BLaER1 (cell line): ENCODE data around the gene NBEA.

ENCODE experiments used
- H3K27ac ChIP-seq: shearing (Covaris generic); formaldehyde crosslinking; 2 replicates; pipeline ENCODE4 v1.8.1; 2022
- H3K27me3 ChIP-seq: shearing (Covaris generic); formaldehyde crosslinking; 2 replicates; pipeline ENCODE4 v1.8.1; 2022
- H3K36me3 ChIP-seq: shearing (Covaris generic); formaldehyde crosslinking; 2 replicates; pipeline ENCODE4 v1.8.1; 2022
- H3K4me1 ChIP-seq: shearing (Covaris generic); formaldehyde crosslinking; 2 replicates; pipeline ENCODE4 v1.8.1; 2022
- H3K4me2 ChIP-seq: shearing (Covaris generic); formaldehyde crosslinking; 2 replicates; pipeline ENCODE4 v1.8.1; 2022
- H3K4me3 ChIP-seq: shearing (Covaris generic); formaldehyde crosslinking; 2 replicates; pipeline ENCODE4 v1.8.1; 2022
- H3K9ac ChIP-seq: shearing (Covaris generic); formaldehyde crosslinking; 2 replicates; pipeline ENCODE4 v1.8.1; 2022
- H3K9me3 ChIP-seq: shearing (Covaris generic); formaldehyde crosslinking; 2 replicates; pipeline ENCODE4 v1.8.1; 2022
- H4K20me1 ChIP-seq: shearing (Covaris generic); formaldehyde crosslinking; 2 replicates; pipeline ENCODE4 v1.8.1; 2022
- Cebpa-rat ChIP-seq: shearing (Covaris generic); IDR thresholded peaks from 2 replicates; pipeline ENCODE4 v1.8.1; 2022

The NBEA gene

GRCh38 chr13:35252536-35253205 lies 310.6 kb downstream of the NBEA start:
- Histone ChIP-seq H3K9me3 (peaks cover 20% of the 10 kb centered on the region), H3K27me3 (no peaks in the 10 kb centered on the region), H3K4me1 (peaks cover 6% of the 10 kb centered on the region; the same call in 1 of the 2 replicates), H3K4me3 (no peak overlapping the region), H3K36me3 (peaks cover 11% of the 10 kb centered on the region), H3K27ac (no peak overlapping the region), H4K20me1 (no peaks in the 10 kb centered on the region), H3K4me2 (no peak overlapping the region; the same call in 1 of the 2 replicates), H3K9ac (no peak overlapping the region)
- TF ChIP-seq Cebpa-rat, result no peak

GRCh38 chr13:35255241-35255640 lies 313.2 kb downstream of the NBEA start:
- no peak overlapping the region for H3K27ac ChIP-seq
- H4K20me1 ChIP-seq, result no peaks in the 10 kb centered on the region
- TF ChIP-seq Cebpa-rat, result no peak
- H3K4me3 ChIP-seq, result no peak overlapping the region
- peaks cover 11% of the 10 kb centered on the region for H3K36me3 ChIP-seq
- no peak overlapping the region for H3K9ac ChIP-seq
- H3K4me1 ChIP-seq, result peaks cover 6% of the 10 kb centered on the region; the same call in 1 of the 2 replicates
- peaks cover 20% of the 10 kb centered on the region for H3K9me3 ChIP-seq
- H3K4me2 ChIP-seq, result no peak overlapping the region
- H3K27me3 ChIP-seq, result no peaks in the 10 kb centered on the region

- H3K4me3 ChIP-seq, result no peak overlapping the region
- H3K36me3 ChIP-seq, result peaks cover 6% of the 10 kb centered on the region; the same call in 1 of the 2 replicates
- no peak for TF ChIP-seq Cebpa-rat
- H4K20me1 ChIP-seq, result no peaks in the 10 kb centered on the region
- peaks cover 20% of the 10 kb centered on the region for H3K9me3 ChIP-seq
- H3K27ac ChIP-seq, result no peak overlapping the region
- H3K4me2 ChIP-seq, result no peak overlapping the region
- H3K9ac ChIP-seq, result no peak overlapping the region
- peaks cover 6% of the 10 kb centered on the region; the same call in 1 of the 2 replicates for H3K4me1 ChIP-seq
- no peaks in the 10 kb centered on the region for H3K27me3 ChIP-seq
Observed at GRCh38 chr13:35256459-35257148, 314.5 kb downstream of the NBEA start.

- Histone ChIP-seq H3K4me1 (no peaks in the 10 kb centered on the region), H3K9ac (no peak overlapping the region), H3K4me2 (no peak overlapping the region), H4K20me1 (no peaks in the 10 kb centered on the region), H3K27me3 (no peaks in the 10 kb centered on the region), H3K36me3 (0 out of 2 replicates have a peak, but pooled peaks cover 5% of the 10 kb centered on the region), H3K9me3 (peaks cover 17% of the 10 kb centered on the region), H3K27ac (no peak overlapping the region), H3K4me3 (no peak overlapping the region)
- TF ChIP-seq Cebpa-rat, result no peak
Observed at GRCh38 chr13:35260316-35260715, 318.2 kb downstream of the NBEA start.

GRCh38 chr13:35266412-35266811 lies 324.3 kb downstream of the NBEA start:
- TF ChIP-seq Cebpa-rat, result no peak
- no peak overlapping the region for H3K27ac ChIP-seq
- no peaks in the 10 kb centered on the region for H4K20me1 ChIP-seq
- H3K4me1 ChIP-seq, result no peaks in the 10 kb centered on the region
- H3K9me3 ChIP-seq, result 0 out of 2 replicates have a peak, but pooled peaks cover 10% of the 10 kb centered on the region
- H3K9ac ChIP-seq, result no peak overlapping the region
- H3K27me3 ChIP-seq, result no peaks in the 10 kb centered on the region
- no peaks in the 10 kb centered on the region for H3K36me3 ChIP-seq
- H3K4me3 ChIP-seq, result no peak overlapping the region
- no peak overlapping the region for H3K4me2 ChIP-seq

- H3K36me3 ChIP-seq, result no peaks in the 10 kb centered on the region
- no peak overlapping the region for H3K27ac ChIP-seq
- no peak overlapping the region for H3K4me2 ChIP-seq
- H3K27me3 ChIP-seq, result no peaks in the 10 kb centered on the region
- no peak for TF ChIP-seq Cebpa-rat
- no peaks in the 10 kb centered on the region for H3K4me1 ChIP-seq
- no peaks in the 10 kb centered on the region for H4K20me1 ChIP-seq
- H3K9me3 ChIP-seq, result no peaks in the 10 kb centered on the region
- H3K4me3 ChIP-seq, result no peak overlapping the region
- H3K9ac ChIP-seq, result no peak overlapping the region
Observed at GRCh38 chr13:35278917-35279316, 336.8 kb downstream of the NBEA start.

GRCh38 chr13:35279500-35279899 lies 337.4 kb downstream of the NBEA start:
- no peaks in the 10 kb centered on the region for H3K36me3 ChIP-seq
- no peaks in the 10 kb centered on the region for H3K9me3 ChIP-seq
- no peaks in the 10 kb centered on the region for H4K20me1 ChIP-seq
- H3K27ac ChIP-seq, result no peak overlapping the region
- no peaks in the 10 kb centered on the region for H3K4me1 ChIP-seq
- H3K27me3 ChIP-seq, result no peaks in the 10 kb centered on the region
- H3K4me2 ChIP-seq, result no peak overlapping the region
- TF ChIP-seq Cebpa-rat, result no peak
- H3K4me3 ChIP-seq, result no peak overlapping the region
- H3K9ac ChIP-seq, result no peak overlapping the region

GRCh38 chr13:35283856-35284255 lies 341.8 kb downstream of the NBEA start:
- H3K4me3 ChIP-seq, result no peak overlapping the region

GRCh38 chr13:35285677-35286076 lies 343.6 kb downstream of the NBEA start:
- TF ChIP-seq Cebpa-rat, result no peak
- no peak overlapping the region for H3K27ac ChIP-seq
- no peaks in the 10 kb centered on the region for H3K4me1 ChIP-seq
- no peak overlapping the region for H3K4me2 ChIP-seq
- no peaks in the 10 kb centered on the region for H4K20me1 ChIP-seq
- H3K4me3 ChIP-seq, result no peak overlapping the region
- H3K9ac ChIP-seq, result no peak overlapping the region
- H3K36me3 ChIP-seq, result no peaks in the 10 kb centered on the region
- no peaks in the 10 kb centered on the region for H3K27me3 ChIP-seq
- no peaks in the 10 kb centered on the region for H3K9me3 ChIP-seq

More at GRCh38 chr13:35283856-35284255, 341.8 kb downstream of the NBEA start:
- H3K4me2 ChIP-seq, result no peak overlapping the region
- H3K36me3 ChIP-seq, result no peaks in the 10 kb centered on the region
- H4K20me1 ChIP-seq, result no peaks in the 10 kb centered on the region
- no peaks in the 10 kb centered on the region for H3K9me3 ChIP-seq
- no peak overlapping the region for H3K9ac ChIP-seq
- no peaks in the 10 kb centered on the region for H3K27me3 ChIP-seq
- no peaks in the 10 kb centered on the region for H3K4me1 ChIP-seq
- H3K27ac ChIP-seq, result no peak overlapping the region
- no peak for TF ChIP-seq Cebpa-rat

GRCh38 chr13:35292329-35292728 lies 350.3 kb downstream of the NBEA start:
- Histone ChIP-seq H3K4me2 (no peak overlapping the region), H3K4me1 (peaks cover 6% of the 10 kb centered on the region; the same call in 1 of the 2 replicates), H3K9ac (no peak overlapping the region), H3K27ac (no peak overlapping the region), H3K4me3 (no peak overlapping the region), H3K27me3 (no peaks in the 10 kb centered on the region), H3K9me3 (no peaks in the 10 kb centered on the region), H3K36me3 (no peaks in the 10 kb centered on the region), H4K20me1 (no peaks in the 10 kb centered on the region)
- no peak for TF ChIP-seq Cebpa-rat
